Muscle of leg (tissue), 11 donors: ENCODE measurements around the gene DCAF10. TPM values are rescaled to one million over a fixed set of nuclear protein-coding genes. Genes with fewer than 3 reads are reported as not detected.
A peak's percentile ranks its signal among the peaks of the same experiment; 100 is the strongest.
"Not testable (repeated sequence)": the region's sequence is repeated elsewhere in the genome, so short reads cannot be mapped to it uniquely, and the experiment has no call there.

Experiments used
- DNase-seq: peaks from one replicate; pipeline ENCODE4 v3.0.0; 2013
- H3K27ac ChIP-seq: one replicate; pipeline ENCODE4 v1.5.1; 2013; ENCODE audit warnings: mild to moderate bottlenecking, low read length, control low read depth
- H3K27me3 ChIP-seq: one replicate; pipeline ENCODE4 v1.6.1; 2013; ENCODE audit warnings: low read length; ENCODE audit not compliant: control insufficient read depth, insufficient read depth
- H3K36me3 ChIP-seq: one replicate; pipeline ENCODE4 v1.6.1; 2013; ENCODE audit warnings: low read length; ENCODE audit not compliant: control insufficient read depth, insufficient read depth
- H3K4me1 ChIP-seq: one replicate; pipeline ENCODE4 v1.6.1; 2013; ENCODE audit warnings: low read length; ENCODE audit not compliant: control insufficient read depth, insufficient read depth
- H3K4me3 ChIP-seq: one replicate; pipeline ENCODE4 v1.5.1; 2013; ENCODE audit warnings: low read length, control low read depth
- H3K9me3 ChIP-seq: replicated peaks from 2 replicates; pipeline ENCODE4 v1.6.1; 2013; ENCODE audit warnings: low read depth, low read length; ENCODE audit not compliant: control insufficient read depth
- WGBS: methylation state at CpG from one replicate; pipeline ENCODE4 v1.1.5; 2013; ENCODE audit warnings: missing lambda C conversion rate; ENCODE audit not compliant: insufficient coverage; 5-methylcytosine and 5-hydroxymethylcytosine counted together
- polyA plus RNA-seq, 8 donors: library from polyadenylated mRNA; unstranded; fragments of 120-200 nt; gene quantifications; one replicate each; pipeline versions ENCODE4 v1.2.1 to v1.2.3, GENCODE V29; 2013; ENCODE audit warnings: inconsistent platforms in 1 of 8, low replicate concordance in 1 of 8; ENCODE audit not compliant: insufficient read length in 8 of 8, insufficient read depth in 1 of 8
- total RNA-seq: library from RNA; stranded (reverse); fragments of 120-200 nt; gene quantifications from one replicate; pipeline ENCODE4 v1.2.4, GENCODE V29; 2013

DCAF10 gene
- total and polyA plus RNA-seq, 9 donors: 13.3 to 25.1 (median 20.9) TPM

DNA sequence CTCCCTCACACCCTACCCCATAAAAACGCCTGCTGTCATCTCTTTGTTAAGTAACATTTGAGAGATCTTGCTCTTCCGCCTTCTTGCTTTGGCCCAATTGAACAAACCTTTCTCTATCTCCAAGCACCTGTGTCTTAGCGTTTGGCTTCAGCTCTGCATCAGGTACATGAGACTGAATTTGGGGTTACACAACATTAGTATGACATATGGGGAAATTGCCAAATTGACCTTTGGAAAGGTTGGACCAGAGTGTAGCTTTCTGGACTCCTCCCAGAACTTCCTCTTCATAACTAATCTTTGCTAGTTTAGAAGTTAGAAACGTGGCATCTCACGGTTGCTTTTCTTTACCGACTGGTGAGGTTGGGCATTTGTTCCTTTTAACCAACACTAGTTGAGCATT is 12.3 kb upstream of the DCAF10 start:
- no peak overlapping the region for H3K27ac ChIP-seq
- H3K4me1 ChIP-seq: peaks cover 7% of the 10 kb centered on the region
- H3K4me3 ChIP-seq: no peak overlapping the region
- H3K9me3 ChIP-seq: no peaks in the 10 kb centered on the region
- peaks cover 1% of the 10 kb centered on the region for H3K36me3 ChIP-seq
- H3K27me3 ChIP-seq: peaks cover 13% of the 10 kb centered on the region
- no CpG with 5 or more reads among the region's 6 CpGs for WGBS
- no peak for DNase-seq

DNA sequence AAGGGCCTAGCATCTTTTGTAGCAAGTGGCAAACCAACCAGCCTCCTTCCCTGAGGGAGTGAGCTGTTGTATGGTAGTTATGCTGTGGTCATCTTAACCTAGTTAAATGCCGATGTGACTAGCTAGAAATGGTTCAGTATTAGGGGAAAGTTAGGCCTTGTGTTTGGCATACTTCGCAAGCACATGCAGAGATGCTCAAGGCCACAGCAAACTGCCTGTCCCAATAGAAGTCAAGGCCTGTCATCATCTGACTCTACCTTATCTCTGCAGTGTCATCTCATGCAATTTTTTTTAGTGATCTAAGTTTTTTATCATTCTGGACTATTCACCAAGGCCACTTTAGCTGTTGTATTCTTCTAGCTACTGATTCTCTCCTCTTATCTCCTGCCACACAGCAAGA is 10.5 kb upstream of the DCAF10 start:
- Histone ChIP-seq H3K36me3 (no peaks in the 10 kb centered on the region), H3K27ac (no peak overlapping the region), H3K4me3 (no peak overlapping the region), H3K4me1 (peaks cover 3% of the 10 kb centered on the region), H3K9me3 (no peaks in the 10 kb centered on the region), H3K27me3 (peaks cover 13% of the 10 kb centered on the region)
- WGBS: 100% methylated on average over 1 of the region's 2 CpGs
- no peak for DNase-seq

DNA sequence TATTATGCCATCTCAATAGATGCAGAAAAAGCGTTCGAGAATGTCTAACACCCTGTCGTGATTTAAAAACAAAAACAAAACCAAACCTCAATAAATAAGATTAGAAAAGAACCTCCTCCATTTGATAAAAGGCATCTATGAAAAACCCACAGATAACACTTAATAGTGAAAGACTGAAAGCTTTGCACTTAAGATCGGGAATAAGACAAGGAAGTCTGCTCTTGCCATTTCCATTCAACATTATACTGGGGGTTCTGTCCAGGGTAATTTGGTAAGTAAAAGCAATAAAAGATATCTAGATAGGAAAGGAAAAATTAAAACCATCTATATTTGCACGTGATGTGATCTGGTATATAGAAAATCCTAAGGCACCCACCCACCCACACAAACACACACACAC is 8.5 kb upstream of the DCAF10 start:
- no peak overlapping the region for H3K27ac ChIP-seq
- no CpG with 5 or more reads among the region's 5 CpGs for WGBS
- no peak for DNase-seq

DNA sequence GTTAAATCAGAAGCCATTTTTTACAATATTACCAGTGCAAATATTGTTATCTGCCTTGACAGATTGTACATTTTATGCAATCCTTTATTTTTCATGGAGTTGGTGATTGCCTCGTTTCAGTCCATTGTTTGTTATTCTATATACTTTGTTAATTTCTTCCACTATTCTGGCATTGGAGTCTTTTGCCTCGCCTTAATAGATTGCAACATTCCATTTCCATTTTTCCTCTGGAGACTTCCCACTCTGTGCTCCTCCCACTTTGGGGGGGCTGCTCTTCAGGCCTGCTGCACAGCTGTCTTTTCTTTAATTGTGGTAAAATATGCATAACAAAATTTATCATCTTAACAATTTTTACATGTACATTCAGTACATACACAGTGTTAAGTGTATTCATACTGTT is 4.4 kb upstream of the DCAF10 start:
- H3K36me3 ChIP-seq: no peaks in the 10 kb centered on the region
- no peaks in the 10 kb centered on the region for H3K4me1 ChIP-seq
- no peak overlapping the region for H3K27ac ChIP-seq
- DNase-seq: no peak
- H3K4me3 ChIP-seq: no peak overlapping the region
- H3K27me3 ChIP-seq: no peaks in the 10 kb centered on the region
- no CpG with 5 or more reads among the region's 2 CpGs for WGBS
- H3K9me3 ChIP-seq: no peaks in the 10 kb centered on the region

More for the DNA sequence above, 8.5 kb upstream of the DCAF10 start:
- H3K9me3 ChIP-seq: no peaks in the 10 kb centered on the region
- no peaks in the 10 kb centered on the region for H3K36me3 ChIP-seq
- no peaks in the 10 kb centered on the region for H3K4me1 ChIP-seq
- no peak overlapping the region for H3K4me3 ChIP-seq
- peaks cover 8% of the 10 kb centered on the region for H3K27me3 ChIP-seq

DNA sequence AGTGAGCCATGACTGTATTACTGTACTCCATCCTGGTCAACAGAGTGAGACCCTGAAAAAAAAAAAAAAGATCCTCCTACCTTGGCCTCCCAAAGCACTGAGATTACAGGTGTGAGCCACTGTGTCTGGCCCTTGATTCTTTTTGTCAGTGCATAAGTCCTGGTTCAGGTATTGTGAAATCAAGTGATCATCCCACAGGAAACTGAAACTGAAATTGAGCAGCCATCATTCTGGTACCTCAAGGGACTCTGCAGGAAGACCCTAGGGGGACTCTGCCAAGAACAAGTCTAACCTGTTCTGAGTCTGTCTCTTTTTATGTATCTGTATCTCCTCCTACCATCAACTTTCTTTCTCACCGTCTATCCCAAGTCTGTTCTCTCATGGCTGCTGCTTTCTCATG is 1.9 kb upstream of the DCAF10 start:
- no peak overlapping the region for H3K27ac ChIP-seq
- no peak overlapping the region for H3K4me3 ChIP-seq
- DNase-seq: no peak
- peaks cover 13% of the 10 kb centered on the region for H3K4me1 ChIP-seq
- WGBS: 80% methylated on average over 1 of the region's 1 CpG
- H3K36me3 ChIP-seq: no peaks in the 10 kb centered on the region
- no peaks in the 10 kb centered on the region for H3K27me3 ChIP-seq
- H3K9me3 ChIP-seq: no peaks in the 10 kb centered on the region

DNA sequence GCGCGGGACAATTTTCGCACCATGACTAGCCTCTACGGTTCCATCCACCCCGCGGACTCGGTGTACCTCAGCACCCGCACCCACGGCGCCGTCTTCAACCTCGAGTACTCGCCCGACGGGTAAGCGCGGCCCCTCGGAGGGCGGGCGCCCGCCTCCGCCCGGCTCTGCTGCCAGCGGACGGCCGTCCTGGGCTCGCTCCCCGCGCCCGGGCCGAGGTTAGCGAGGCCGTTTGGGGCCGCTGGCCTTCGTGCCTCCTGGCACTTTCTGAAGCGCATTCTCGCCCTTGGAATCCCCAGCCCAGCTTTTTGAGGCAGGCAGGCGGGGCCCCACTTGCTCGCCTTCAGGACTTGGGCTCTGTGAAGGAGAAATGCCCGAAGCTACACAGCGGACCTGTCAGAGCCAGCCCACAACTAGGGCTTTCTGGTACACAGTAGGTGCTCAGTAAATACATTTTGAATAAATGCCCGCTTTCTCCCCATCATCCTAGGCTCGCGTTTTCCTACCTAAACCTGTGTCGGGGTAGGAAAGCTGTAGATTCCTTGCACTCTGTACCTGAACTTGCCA is 772 bp downstream of the DCAF10 start:
- WGBS: under 1% methylated on average over 36 of the region's 45 CpGs
- Histone ChIP-seq H3K27me3 (no peaks in the 10 kb centered on the region), H3K4me1 (peaks cover 13% of the 10 kb centered on the region), H3K27ac (peak overlapping the region; percentile 85), H3K4me3 (peak overlapping the region; percentile 95), H3K9me3 (no peaks in the 10 kb centered on the region), H3K36me3 (no peaks in the 10 kb centered on the region)
- DNase-seq: no peak

DNA sequence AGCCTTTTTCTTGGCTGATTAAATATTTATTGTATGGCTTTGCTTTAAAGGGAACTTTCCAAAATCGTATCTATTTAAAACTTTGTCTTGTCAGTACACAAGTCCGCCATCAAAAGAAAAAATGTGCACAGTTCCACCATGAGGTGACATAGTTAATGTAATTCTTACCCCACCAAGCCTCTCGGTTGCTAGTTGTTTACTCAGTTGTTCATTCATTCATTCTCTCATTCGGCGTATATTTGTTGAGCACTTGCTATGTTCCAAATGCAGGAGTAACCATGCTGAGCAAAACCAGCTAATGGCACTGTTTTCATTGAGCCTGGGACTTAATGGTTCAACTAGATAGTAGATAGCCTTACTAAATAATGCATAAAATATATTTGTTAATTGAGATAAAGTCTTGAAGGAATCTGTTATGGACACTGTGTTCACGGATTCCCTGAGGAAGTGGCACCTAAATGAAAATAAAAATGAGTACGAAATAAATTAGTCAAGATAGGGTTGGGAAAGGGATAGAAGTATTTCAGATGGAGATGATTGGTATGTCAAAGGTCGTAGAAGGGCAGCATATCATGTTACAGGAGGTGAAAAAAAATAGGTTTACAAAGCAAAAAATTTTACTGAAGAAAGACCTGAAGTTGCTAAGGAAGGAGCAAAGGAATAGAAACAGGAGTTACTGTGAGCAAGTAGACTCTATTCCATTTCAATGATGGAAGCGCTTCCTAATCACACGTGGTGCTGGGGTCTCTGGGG is 1.5 kb downstream of the DCAF10 start:
- Histone ChIP-seq H3K36me3 (no peaks in the 10 kb centered on the region), H3K27ac (no peak overlapping the region), H3K4me1 (peaks cover 13% of the 10 kb centered on the region), H3K27me3 (no peaks in the 10 kb centered on the region), H3K9me3 (no peaks in the 10 kb centered on the region), H3K4me3 (peak overlapping the region; percentile 95)
- WGBS: 52% methylated on average over 9 of the region's 10 CpGs
- no peak for DNase-seq

DNA sequence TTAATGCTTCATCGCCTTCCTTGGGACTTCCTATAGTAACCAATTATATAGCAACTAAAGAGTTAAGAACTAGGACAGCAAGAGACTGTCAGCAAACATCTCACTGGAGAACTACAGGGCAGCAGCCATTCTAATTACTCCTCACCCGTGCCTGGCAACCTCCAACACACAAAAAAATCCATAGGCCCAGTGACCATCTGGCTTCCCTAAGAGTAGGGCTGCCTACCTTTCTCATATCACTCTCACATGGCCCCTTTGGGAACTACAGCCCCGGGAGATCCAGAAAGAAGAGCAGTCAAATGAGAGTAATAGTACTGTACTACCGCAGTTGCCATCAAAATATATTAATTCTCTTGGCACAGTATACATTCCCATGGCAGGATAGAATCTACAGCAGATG is 5.7 kb downstream of the DCAF10 start:
- H3K4me3 ChIP-seq: no peak overlapping the region
- WGBS: 50% methylated on average over 1 of the region's 4 CpGs
- DNase-seq: no peak
- H3K9me3 ChIP-seq: peaks cover 3% of the 10 kb centered on the region
- H3K36me3 ChIP-seq: peaks cover 4% of the 10 kb centered on the region
- H3K4me1 ChIP-seq: peaks cover 13% of the 10 kb centered on the region
- H3K27ac ChIP-seq: no peak overlapping the region
- H3K27me3 ChIP-seq: no peaks in the 10 kb centered on the region

DNA sequence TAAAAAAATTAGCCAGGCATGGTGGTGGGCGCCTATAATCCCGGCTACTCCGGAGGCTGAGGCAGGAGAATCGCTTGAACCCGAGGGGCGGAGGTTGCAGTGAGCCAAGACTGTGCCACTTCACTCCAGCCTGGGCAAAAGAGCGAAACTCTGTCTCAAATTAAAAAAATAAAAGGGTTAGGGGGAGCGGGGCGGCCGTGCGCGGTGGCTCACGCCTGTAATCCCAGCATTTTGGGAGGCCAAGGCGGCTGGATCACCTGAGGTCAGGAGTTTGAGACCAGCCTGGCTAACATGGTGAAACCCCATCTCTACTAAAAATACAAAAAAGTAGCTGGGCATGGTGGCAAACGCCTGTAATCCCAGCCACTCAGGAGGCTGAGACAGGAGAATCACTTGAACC is 9.1 kb downstream of the DCAF10 start:
- not testable (repeated sequence) for H3K4me1 ChIP-seq, H3K36me3 ChIP-seq, H3K9me3 ChIP-seq, H3K27ac ChIP-seq, H3K27me3 ChIP-seq, H3K4me3 ChIP-seq, DNase-seq
- 100% methylated on average over 6 of the region's 15 CpGs for WGBS

DNA sequence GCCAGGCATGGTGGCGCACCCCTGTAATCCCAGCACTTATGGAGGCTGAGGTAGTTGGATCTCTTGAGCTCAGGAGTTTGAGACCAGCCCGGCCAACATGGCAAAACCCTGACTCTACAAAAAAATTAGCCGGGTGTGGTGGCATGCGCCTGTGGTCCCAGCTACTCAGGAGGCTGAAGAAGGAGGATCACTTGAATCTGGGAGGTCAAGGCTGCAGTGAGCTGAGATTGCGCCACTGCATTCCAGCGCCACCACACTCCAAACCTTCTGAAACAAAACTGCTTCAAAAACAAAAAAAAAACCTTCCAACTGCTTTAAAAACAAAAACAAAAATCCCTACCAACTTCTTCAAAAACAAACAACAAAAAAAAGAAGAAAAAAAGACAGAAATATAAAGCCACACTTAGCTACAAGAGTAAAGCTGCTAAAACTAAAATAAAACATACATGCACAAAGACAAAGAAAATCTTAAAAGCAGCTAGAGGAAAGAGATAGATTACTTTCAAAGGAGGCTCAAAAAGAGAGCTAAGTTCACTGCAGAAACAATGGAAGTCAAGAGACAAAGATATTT is 11.4 kb downstream of the DCAF10 start:
- DNase-seq: no peak
- no peaks in the 10 kb centered on the region for H3K27me3 ChIP-seq
- H3K4me3 ChIP-seq: no peak overlapping the region
- WGBS: 100% methylated on average over 2 of the region's 6 CpGs
- no peak overlapping the region for H3K27ac ChIP-seq
- no peaks in the 10 kb centered on the region for H3K4me1 ChIP-seq
- H3K9me3 ChIP-seq: peaks cover 3% of the 10 kb centered on the region
- H3K36me3 ChIP-seq: peaks cover 4% of the 10 kb centered on the region
